Esophagus muscularis mucosa (tissue), 4 donors: ENCODE data around the gene MAP7.

Source experiments
- CTCF ChIP-seq, 3 experiments: fragments of 200-600 bp in 2 of 3; fragments of 450-650 bp in 1 of 3; sonication (generic) in 2 of 3; IDR thresholded peaks; one replicate each; pipeline ENCODE4 v1.5.1; 2017 to 2019; ENCODE audit warnings: antibody characterized with exemption in 3 of 3, mild to moderate bottlenecking in 2 of 3, moderate library complexity in 1 of 3
- EP300 ChIP-seq: sonication (generic); formaldehyde crosslinking; IDR thresholded peaks from one replicate; pipeline ENCODE4 v1.6.1; 2017; ENCODE audit warnings: antibody characterized with exemption
- POLR2A ChIP-seq: fragments of 450-650 bp; IDR thresholded peaks from one replicate; pipeline ENCODE4 v1.6.1; 2017; ENCODE audit warnings: antibody characterized with exemption, moderate library complexity, mild to moderate bottlenecking, low read depth
- POLR2AphosphoS5 ChIP-seq, 2 donors: sonication (generic); formaldehyde crosslinking; IDR thresholded peaks; one replicate each; pipeline ENCODE4 v1.6.1; 2017; ENCODE audit warnings: antibody characterized with exemption in 2 of 2

- no peak for TF ChIP-seq CTCF (IDR thresholded peaks at IDR 0.05)
- TF ChIP-seq POLR2AphosphoS5 (IDR thresholded peaks at IDR 0.05) = no peak
- no peak for TF ChIP-seq POLR2A
- no peak for TF ChIP-seq EP300
These were observed 162.9 kb downstream of the MAP7 start for GRCh38 chr6:136387316-136387715.
